ENCODE data around the gene TCF3.

Gene TCF3

DNA sequence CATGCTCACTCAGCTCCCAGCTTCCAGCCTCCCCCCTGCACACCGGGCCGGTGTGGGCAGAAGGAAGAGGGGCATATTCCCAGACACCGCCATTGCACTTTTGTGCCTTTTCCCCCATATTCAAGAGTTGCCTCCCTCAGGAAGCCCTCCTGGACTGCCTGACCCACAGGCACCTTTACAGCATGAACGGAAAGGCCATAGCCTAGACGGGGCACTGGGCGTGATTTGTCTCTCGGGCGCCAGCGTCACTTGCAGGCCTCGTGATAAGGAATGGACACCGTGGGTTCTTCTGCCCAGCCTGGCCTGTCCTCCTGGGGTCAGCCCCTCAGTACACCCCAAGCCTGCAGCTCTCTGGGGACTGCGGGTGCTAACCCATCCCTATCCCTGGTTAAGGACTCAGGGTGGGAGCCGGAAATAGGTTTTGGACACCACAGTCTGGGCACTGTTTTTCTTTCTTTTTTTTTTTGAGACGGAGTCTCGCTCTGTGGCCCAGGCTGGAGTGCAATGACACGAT lies 46.2 kb downstream of the TCF3 start:
- DNase-seq (ENCODE audit: extremely low spot score), result no peak
- ChIA-PET POLR2A (no interaction called here), CTCF (interaction anchor here (0.7 to 4.6 kb wide), 7 partner anchors 10 to 164 kb away, joined by 3 to 19 read pairs (median 4); no protein-coding TSS in a partner anchor)
- TF ChIP-seq, protein P1, sequence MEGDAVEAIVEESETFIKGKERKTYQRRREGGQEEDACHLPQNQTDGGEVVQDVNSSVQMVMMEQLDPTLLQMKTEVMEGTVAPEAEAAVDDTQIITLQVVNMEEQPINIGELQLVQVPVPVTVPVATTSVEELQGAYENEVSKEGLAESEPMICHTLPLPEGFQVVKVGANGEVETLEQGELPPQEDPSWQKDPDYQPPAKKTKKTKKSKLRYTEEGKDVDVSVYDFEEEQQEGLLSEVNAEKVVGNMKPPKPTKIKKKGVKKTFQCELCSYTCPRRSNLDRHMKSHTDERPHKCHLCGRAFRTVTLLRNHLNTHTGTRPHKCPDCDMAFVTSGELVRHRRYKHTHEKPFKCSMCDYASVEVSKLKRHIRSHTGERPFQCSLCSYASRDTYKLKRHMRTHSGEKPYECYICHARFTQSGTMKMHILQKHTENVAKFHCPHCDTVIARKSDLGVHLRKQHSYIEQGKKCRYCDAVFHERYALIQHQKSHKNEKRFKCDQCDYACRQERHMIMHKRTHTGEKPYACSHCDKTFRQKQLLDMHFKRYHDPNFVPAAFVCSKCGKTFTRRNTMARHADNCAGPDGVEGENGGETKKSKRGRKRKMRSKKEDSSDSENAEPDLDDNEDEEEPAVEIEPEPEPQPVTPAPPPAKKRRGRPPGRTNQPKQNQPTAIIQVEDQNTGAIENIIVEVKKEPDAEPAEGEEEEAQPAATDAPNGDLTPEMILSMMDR (IDR thresholded peaks at IDR 0.05; ENCODE audit: control extremely low read depth, extremely low read depth, low read depth, missing control alignments), result no peak

- POLR2A ChIA-PET, result interaction anchor here (0.6 kb wide), 1 partner anchor 53 kb away, joined by 5 read pairs; no protein-coding TSS in a partner anchor
- peak; percentile 97 for DNase-seq (ENCODE audit: extremely low spot score)
- TF ChIP-seq, protein P1 (IDR thresholded peaks at IDR 0.05; ENCODE audit: control extremely low read depth, extremely low read depth, low read depth, missing control alignments), result peak; percentile 67
- CTCF ChIA-PET, result interaction anchor here (0.7 to 4.6 kb wide), 8 partner anchors 11 to 165 kb away, joined by 3 to 19 read pairs (median 4); no protein-coding TSS in a partner anchor
These were observed 46.9 kb downstream of the TCF3 start, which contains the start of gene UQCR11 for GRCh38 chr19:1605236-1606137. Gene UQCR11 (minus strand): TSS chr19:1605462. CDS start chr19:1605409, 53 bp downstream.

- TF ChIP-seq, protein P1 (IDR thresholded peaks at IDR 0.05; ENCODE audit: control extremely low read depth, extremely low read depth, low read depth, missing control alignments), result no peak
- DNase-seq (ENCODE audit: extremely low spot score), result no peak
- POLR2A ChIA-PET, result interaction anchor here (0.6 kb wide), 1 partner anchor 9 kb away, joined by 3 read pairs; no protein-coding TSS in a partner anchor
- CTCF ChIA-PET, result interaction anchor here (1.4 to 1.9 kb wide), 2 partner anchors 9 to 56 kb away, joined by 5 to 6 read pairs; partner anchors contain the start of gene MBD3
These were observed 50.2 kb downstream of the TCF3 start for GRCh38 chr19:1602091-1602707.

GRCh38 chr19:1601613-1602064 lies 50.8 kb downstream of the TCF3 start:
- ChIA-PET POLR2A (interaction anchor here (0.6 kb wide), 1 partner anchor 8 kb away, joined by 3 read pairs; no protein-coding TSS in a partner anchor), CTCF (interaction anchor here (0.8 to 1.9 kb wide), 3 partner anchors 9 to 70 kb away, joined by 3 to 6 read pairs (median 5); partner anchors contain the start of gene MBD3)
- TF ChIP-seq, protein P1 (IDR thresholded peaks at IDR 0.05; ENCODE audit: control extremely low read depth, extremely low read depth, low read depth, missing control alignments), result no peak
- DNase-seq (ENCODE audit: extremely low spot score), result no peak

DNA sequence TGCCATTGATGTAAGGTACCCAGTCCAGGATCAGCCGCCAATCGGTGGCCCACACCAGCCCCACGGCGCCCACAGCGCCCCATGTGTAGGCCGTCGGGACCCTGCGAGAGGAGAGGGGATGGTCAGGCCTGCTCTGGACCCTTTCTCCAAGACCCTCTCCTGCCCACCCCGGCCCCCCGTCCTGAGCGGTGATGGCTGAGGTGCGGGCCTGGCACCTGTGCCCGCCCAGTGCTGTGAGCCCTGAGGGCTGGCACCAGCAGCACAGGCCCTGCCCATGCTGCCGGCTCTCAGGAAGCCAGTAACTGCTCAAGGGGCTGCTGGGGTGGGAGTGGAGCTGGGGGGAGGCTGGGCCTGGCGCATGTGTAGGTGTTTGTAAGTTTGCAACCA lies 53.0 kb downstream of the TCF3 start:
- ChIA-PET CTCF (interaction anchor here (0.9 to 3.0 kb wide), 3 partner anchors 11 to 73 kb away, joined by 3 to 10 read pairs (median 3); no protein-coding TSS in a partner anchor), POLR2A (no interaction called here)
- DNase-seq (ENCODE audit: extremely low spot score), result no peak
- TF ChIP-seq, protein P1 (IDR thresholded peaks at IDR 0.05; ENCODE audit: control extremely low read depth, extremely low read depth, low read depth, missing control alignments), result no peak
